ENCODE measurements around the gene ELF1.
"Not testable (repeated sequence)": the region's sequence is repeated elsewhere in the genome, so short reads cannot be mapped to it uniquely, and the experiment has no call there.

The ELF1 gene

GRCh38 chr13:40982772-40983171, 36.3 kb downstream of the ELF1 start:
- no peak for DNase-seq (ENCODE audit: low read depth, low spot score)

GRCh38 chr13:40981949-40982348, 37.2 kb downstream of the ELF1 start:
- no peak for DNase-seq (ENCODE audit: low read depth, low spot score)

GRCh38 chr13:40981361-40981760, 37.8 kb downstream of the ELF1 start:
- DNase-seq (ENCODE audit: low read depth, low spot score): no peak

GRCh38 chr13:40980461-40980860, 38.7 kb downstream of the ELF1 start:
- DNase-seq (ENCODE audit: low read depth, low spot score): no peak

GRCh38 chr13:40979232-40979631, 39.9 kb downstream of the ELF1 start:
- no peak for DNase-seq (ENCODE audit: low read depth, low spot score)

GRCh38 chr13:40978109-40978508, 41.0 kb downstream of the ELF1 start:
- not testable (repeated sequence) for DNase-seq (ENCODE audit: low read depth, low spot score)

GRCh38 chr13:40975441-40975840, 43.7 kb downstream of the ELF1 start:
- DNase-seq (ENCODE audit: low read depth, low spot score): no peak

GRCh38 chr13:40974460-40975407, 44.4 kb downstream of the ELF1 start:
- DNase-seq (ENCODE audit: low read depth, low spot score): no peak

GRCh38 chr13:40973409-40973808, 45.7 kb downstream of the ELF1 start:
- DNase-seq (ENCODE audit: low read depth, low spot score): no peak

GRCh38 chr13:40971321-40971720, 47.8 kb downstream of the ELF1 start:
- DNase-seq (ENCODE audit: low read depth, low spot score): no peak

GRCh38 chr13:40970803-40971202, 48.3 kb downstream of the ELF1 start:
- no peak for DNase-seq (ENCODE audit: low read depth, low spot score)

- no peak for DNase-seq (ENCODE audit: low read depth, low spot score)
Observed at GRCh38 chr13:40969169-40969901, 49.8 kb downstream of the ELF1 start.

GRCh38 chr13:40968416-40969000, 50.6 kb downstream of the ELF1 start:
- DNase-seq (ENCODE audit: low read depth, low spot score): no peak

- no peak for DNase-seq (ENCODE audit: low read depth, low spot score)
Observed at GRCh38 chr13:40966298-40966697, 52.8 kb downstream of the ELF1 start.

GRCh38 chr13:40963927-40964326, 55.2 kb downstream of the ELF1 start:
- DNase-seq (ENCODE audit: low read depth, low spot score): no peak

- no peak for DNase-seq (ENCODE audit: low read depth, low spot score)
Observed at GRCh38 chr13:40961826-40962225, 57.3 kb downstream of the ELF1 start.

GRCh38 chr13:40961214-40961613, 57.9 kb downstream of the ELF1 start:
- no peak for DNase-seq (ENCODE audit: low read depth, low spot score)

GRCh38 chr13:40960716-40961115, 58.4 kb downstream of the ELF1 start:
- no peak for DNase-seq (ENCODE audit: low read depth, low spot score)

- no peak for DNase-seq (ENCODE audit: low read depth, low spot score)
Observed at GRCh38 chr13:40958655-40959054, 60.5 kb downstream of the ELF1 start.

GRCh38 chr13:40946485-40946884, 72.6 kb downstream of the ELF1 start:
- no peak for DNase-seq (ENCODE audit: low read depth, low spot score)

- DNase-seq (ENCODE audit: low read depth, low spot score): no peak
Observed at GRCh38 chr13:40943073-40943472, 76.0 kb downstream of the ELF1 start.

- DNase-seq (ENCODE audit: low read depth, low spot score): no peak
Observed at GRCh38 chr13:40941581-40941980, 77.5 kb downstream of the ELF1 start.

Data from iPS DF 19.7 (cell line).